Activated CD4-positive, alpha-beta T cell treated with anti-CD3 and anti-CD28 coated beads for 1 hour (primary cell): Measurements from ENCODE around the gene C16orf46.

Experiments used
- DNase-seq: peaks from one replicate; pipeline ENCODE4 v3.0.0-alpha.2; 2020

The C16orf46 gene

GRCh38 chr16:81073560-81074330, 3.3 kb downstream of the C16orf46 start:
- no peak for DNase-seq

DNA sequence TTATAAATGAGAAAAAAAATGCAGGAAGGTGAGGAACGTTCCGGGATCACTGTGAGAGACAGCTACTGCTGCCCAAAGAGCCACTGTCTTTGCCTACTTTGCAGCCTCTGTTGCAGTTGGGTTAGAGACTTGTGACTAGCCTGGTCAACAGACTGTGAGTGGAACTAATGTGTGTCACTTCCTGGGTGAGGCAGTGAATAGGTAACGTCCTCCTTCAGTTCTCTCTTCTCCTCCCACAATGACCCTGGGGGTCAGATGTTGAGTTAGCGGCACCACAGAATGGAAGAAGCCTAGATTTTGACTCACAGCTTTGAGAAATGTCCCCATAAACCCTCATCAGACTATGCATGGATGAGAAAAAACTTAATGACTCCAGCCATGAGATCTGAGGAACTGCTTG, 5.2 kb downstream of the C16orf46 start:
- no peak for DNase-seq

DNA sequence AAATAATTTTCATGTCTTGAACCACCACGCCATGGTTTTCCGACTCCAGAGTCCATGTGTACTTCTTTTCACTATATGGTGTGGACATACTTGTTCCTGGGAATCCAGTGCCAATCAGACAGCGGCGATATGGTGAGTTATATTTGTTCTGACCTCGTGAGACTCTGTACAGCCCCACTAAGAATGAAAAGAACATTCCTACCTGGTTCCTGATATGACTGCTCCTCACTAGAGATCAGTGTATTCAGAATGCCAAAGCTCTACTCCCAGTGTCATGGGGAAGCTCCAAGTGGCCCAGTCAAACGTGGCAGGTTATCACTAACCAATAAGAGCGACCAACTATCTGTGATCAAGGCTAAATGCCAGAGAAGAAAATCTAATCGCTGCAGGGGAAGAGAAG, 6.1 kb downstream of the C16orf46 start:
- no peak for DNase-seq

- DNase-seq, result no peak
Measured at GRCh38 chr16:81069063-81069462, 8.0 kb downstream of the C16orf46 start.

- no peak for DNase-seq
Measured at GRCh38 chr16:81067166-81067565, 9.9 kb downstream of the C16orf46 start.

GRCh38 chr16:81066681-81067080, 10.4 kb downstream of the C16orf46 start:
- no peak for DNase-seq

DNA sequence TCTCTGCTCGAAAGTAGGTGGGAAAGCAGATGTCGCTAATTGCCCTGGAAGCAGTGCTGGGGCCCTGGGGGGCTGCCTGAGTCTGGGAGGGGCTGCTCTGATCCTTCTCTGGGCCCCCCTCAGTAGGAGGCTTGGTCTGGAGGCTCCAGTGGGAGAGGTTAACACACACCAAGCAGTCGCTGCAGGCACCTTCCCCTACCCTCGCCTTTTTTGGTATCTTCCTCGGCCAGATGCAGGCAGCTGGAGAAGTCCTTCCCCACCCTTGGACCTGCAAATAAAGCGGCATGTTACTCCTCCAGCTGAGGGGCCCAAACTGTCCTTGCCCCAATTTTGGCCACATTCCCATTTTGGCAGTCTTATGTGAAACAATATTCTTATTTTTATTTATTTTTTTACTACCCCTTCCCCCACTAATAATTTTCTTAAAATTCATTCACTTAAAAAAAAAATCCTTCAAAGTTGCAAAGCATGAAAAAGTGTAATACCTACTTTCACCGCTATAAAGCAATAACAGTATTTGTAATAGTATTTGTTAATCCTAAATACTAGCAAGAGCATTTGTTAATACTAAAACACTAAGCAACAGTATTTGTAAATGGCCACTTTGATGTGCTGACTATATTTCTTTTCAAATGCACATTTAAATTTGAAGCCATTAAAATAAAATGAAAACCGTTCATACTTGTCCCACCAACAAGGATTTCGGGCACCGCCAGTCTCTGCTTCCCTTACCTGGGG, 15.0 kb downstream of the C16orf46 start:
- DNase-seq, result no peak

DNA sequence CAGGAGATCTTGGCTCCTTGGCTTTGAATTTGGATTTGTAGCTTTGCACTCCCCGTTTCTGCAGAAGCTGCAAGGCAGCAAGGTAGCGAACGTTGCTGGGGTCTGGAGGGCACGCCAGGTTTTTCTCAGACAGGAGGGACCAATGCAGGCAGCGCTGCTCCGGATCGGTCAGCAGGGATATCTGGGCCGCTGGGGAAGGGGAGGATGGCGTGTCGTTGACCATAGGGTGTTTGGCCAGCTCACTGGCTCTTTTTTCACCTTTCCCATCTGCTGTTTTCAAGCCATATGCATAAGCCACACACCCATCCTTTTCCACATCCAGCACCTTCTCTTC, 15.8 kb downstream of the C16orf46 start:
- DNase-seq, result no peak

DNA sequence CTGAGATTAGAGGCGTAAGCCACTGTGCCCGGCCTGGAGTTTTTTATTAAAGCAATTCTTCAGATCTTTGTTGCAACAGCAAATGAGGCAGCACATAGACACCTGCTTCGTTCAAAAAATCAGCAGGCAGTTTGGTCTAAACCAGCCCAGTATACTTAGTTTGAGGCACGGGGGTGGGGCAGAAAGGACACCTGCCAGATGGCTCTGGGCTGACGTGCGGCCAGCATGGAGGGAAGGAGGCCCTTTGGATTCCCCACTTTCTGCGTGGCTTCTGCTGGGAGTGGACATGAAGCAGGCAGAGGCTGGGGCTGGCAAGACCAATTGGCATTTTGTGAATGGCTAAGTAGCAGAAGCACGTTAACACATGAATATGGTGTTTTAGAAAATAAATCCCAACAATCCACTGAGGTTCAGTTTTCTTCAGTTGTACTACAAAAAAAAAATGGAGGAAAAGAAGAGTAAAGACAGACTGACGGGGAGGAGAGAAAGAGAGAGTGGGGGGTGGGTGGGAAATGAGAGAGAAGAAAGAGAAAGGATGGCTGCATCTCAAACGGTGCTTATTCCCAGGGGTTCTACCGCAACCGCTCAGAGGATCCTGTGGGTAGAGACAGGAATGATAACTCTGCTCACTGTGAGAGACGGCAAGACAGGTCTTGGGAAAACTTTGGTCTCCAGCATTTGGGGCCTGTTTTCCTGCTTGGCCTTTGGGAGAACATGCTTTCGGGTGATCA, 16.3 kb downstream of the C16orf46 start:
- DNase-seq, result no peak

DNA sequence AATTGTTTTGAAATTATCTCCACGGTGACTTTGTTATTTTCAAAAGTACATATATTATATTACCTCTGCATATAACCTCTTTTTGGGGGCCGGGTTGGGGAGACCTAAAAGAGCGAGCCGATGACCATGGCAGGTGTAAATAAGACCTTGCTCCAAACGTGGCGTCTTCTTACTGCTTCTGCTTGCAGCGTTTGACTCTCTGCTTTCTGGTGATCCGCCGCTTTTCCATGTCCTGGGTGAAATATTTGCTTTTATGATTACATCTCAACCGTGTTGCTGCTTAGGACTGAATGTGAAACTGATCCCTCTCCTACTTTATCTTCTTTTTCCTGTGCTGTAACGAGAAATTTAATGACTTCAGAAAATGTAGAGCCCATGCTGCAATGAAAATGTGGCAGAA, 23.3 kb downstream of the C16orf46 start:
- no peak for DNase-seq

DNA sequence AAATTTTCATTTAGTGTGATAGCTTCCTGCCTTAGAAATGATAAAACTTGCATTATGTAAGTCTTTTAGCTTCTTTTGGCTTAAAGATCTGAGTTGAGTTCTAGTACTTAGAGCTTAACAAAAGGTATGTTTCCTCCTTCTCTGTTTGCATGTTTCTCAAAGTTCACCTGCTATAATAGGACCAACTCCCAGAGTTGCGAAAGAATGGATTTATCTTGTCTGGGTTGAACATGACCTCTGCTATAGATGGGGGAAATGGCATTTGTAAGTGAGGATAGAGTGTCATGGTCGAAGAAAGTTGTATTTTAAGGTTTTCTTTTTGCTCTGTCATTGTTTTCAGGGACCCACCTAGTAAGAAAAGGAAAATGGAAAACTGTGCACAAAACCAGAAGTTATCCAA, 34.2 kb downstream of the C16orf46 start:
- no peak for DNase-seq

DNA sequence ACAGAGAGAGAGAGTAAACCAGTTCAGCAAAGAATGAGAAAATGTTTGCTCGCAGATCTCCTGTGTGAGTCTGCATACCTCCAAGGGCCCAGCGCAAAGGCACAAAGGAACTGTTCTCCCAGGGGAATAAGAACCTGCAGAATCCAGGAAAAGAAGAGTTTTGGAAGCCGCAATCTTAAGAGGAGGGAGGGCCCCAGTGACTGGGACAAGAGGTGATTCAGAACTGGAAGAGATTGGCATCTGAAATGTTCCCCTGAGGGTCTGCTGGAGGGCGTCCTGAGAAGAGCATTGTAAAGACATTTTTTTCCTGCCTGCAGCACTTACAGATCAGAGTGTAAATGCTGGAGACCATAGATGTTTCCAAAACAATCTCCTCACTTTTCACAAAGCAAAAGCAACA, 35.3 kb downstream of the C16orf46 start:
- no peak for DNase-seq

GRCh38 chr16:81040842-81041241, 36.2 kb downstream of the C16orf46 start:
- DNase-seq, result no peak

GRCh38 chr16:81040131-81040530, 36.9 kb downstream of the C16orf46 start:
- no peak for DNase-seq

GRCh38 chr16:81036751-81037350, 40.2 kb downstream of the C16orf46 start:
- DNase-seq, result no peak

DNA sequence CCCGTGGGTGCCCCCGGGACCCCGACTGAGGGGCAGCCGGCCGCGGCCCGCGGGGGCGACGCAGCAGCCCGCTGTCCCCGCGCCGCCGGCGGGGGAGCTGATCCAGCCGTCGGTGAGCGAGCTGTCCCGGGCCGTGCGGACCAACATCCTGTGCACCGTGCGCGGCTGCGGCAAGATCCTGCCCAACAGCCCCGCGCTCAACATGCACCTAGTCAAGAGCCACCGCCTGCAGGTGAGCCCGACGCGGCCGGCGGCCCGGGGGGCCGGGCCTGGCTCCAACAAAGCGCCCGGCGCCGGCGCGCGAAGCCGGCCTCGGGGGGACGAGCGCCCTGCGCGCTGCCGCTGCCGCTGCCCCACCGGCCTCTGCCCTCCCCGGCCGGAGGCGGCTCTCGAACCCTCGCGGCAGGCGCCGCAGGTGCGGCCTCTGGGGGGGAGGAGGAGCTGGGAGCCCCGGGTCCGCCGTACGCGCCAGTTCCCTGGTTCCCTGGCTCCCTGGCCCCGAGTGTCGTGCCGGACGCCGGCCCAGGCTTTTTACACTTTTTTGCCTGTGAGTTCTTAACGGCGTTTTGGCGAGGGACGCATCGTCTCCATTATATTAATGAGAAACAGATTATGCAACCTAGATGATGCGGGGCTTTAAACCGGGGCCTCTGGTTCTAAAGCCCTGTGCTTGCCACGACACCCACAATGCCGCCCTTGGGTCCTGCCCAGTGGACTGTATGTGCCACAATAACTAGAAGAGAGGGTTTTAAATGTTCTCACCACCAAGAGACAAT, 40.9 kb downstream of the C16orf46 start:
- DNase-seq, result no peak

DNA sequence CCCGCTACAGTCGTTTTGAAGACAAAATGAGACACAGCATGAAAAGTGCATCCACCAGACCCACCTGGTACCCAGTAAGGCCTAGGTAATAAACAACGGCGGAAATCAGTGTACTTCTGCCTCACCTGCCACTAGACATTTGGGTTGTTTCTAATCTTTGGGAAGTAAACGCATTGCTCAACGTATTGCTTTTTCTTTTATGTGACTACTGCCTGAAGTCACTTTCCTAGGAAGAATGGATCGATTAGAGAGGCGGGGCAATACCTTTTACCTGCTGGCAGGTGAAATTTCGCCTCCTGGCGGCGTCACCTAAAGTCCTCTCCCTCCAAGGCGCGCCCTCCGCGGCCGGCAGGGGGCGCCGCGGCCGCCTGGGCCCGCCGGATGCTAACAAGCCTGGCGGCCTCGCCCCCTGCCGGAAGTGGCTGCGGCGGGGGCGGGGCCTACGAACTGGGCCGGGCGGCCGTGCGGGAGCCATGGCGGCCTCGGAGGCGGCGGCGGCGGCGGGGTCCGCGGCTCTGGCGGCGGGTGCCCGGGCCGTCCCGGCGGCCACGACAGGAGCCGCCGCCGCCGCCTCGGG, 41.6 kb downstream of the C16orf46 start, which contains the start of gene ATMIN:
TSS of gene ATMIN (plus strand) at position 445 of the 577 bp plus-strand sequence. CDS start at position 474, 29 bp downstream.
- DNase-seq, result peak; percentile 82

- DNase-seq, result no peak
Measured at GRCh38 chr16:81029930-81030604, 47.0 kb downstream of the C16orf46 start.

GRCh38 chr16:81026429-81026828, 50.6 kb downstream of the C16orf46 start:
- DNase-seq, result no peak

- DNase-seq, result no peak
Measured at GRCh38 chr16:81018496-81018895, 58.5 kb downstream of the C16orf46 start.

DNA sequence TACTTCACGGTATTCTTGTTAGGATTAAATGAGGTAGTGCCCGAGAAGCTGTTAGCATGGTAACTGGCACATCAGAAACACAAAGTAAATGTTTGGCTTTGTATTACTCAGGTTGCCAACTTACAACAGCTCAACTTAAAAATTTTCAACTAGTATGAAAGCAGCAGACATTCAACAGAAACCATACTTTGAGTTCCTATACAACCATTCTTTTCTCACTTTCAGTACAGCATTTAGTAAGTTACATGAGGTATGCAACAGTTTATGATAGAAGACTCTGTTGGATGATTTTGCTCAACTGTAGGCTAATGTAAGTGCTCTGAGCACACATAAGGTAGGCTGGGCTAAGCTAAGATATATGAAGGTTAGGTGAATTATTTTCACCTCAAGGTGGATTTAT, 62.4 kb downstream of the C16orf46 start:
- DNase-seq, result no peak

GRCh38 chr16:81012974-81013373, 64.1 kb downstream of the C16orf46 start:
- no peak for DNase-seq
